Right lobe of liver (tissue), 6 donors: ENCODE data around the gene CAB39. TPM values are rescaled to one million over a fixed set of nuclear protein-coding genes. Genes with fewer than 3 reads are reported as not detected.

Source experiments
- ATAC-seq, 4 donors: fragments of 200-7000 bp; cut with Tn5 transposase; one replicate each; pipeline ENCODE4 v1.9.1; 2020; ENCODE audit warnings: mild to moderate bottlenecking in 4 of 4, moderate library complexity in 4 of 4
- DNase-seq, 3 donors: peaks; one replicate each; pipeline ENCODE4 v3.0.0-alpha.2; 2020
- H3K27ac ChIP-seq, 3 donors: fragments of 200-600 bp; one replicate each; pipeline ENCODE4 v1.8.0; 2022
- H3K27me3 ChIP-seq, 2 donors: fragments of 200-600 bp; one replicate each; pipeline ENCODE4 v1.8.0; 2022
- H3K36me3 ChIP-seq, 4 donors: fragments of 200-600 bp; sonication (generic) in 1 of 4; one replicate each; pipeline versions ENCODE4 v1.5.1 to v1.8.0; 2017 to 2022; ENCODE audit warnings: control low read depth in 1 of 4
- H3K4me1 ChIP-seq, 4 donors: fragments of 200-600 bp; sonication (generic) in 1 of 4; one replicate each; pipeline versions ENCODE4 v1.5.1 to v1.8.0; 2017 to 2022; ENCODE audit warnings: control low read depth in 1 of 4
- H3K4me3 ChIP-seq, 3 donors: fragments of 200-600 bp; one replicate each; pipeline ENCODE4 v1.8.0; 2022
- H3K9me3 ChIP-seq, 4 donors: fragments of 200-600 bp; sonication (generic) in 1 of 4; one replicate each; pipeline versions ENCODE4 v1.5.1 to v1.8.0; 2017 to 2022; ENCODE audit warnings: control low read depth in 1 of 4
- POLR2A ChIP-seq: fragments of 450-650 bp; IDR thresholded peaks from one replicate; pipeline ENCODE4 v1.6.1; 2017; ENCODE audit warnings: antibody characterized with exemption, mild to moderate bottlenecking
- WGBS: methylation state at CpG from one replicate; pipeline ENCODE4 v1.1.6; 2018; ENCODE audit warnings: low coverage, low lambda C conversion rate; ENCODE audit not compliant: insufficient coverage; ENCODE audit errors: missing lambda C conversion rate; 5-methylcytosine and 5-hydroxymethylcytosine counted together
- intact Hi-C, 2 donors: fragments of 100-400 bp; cut with DNase I; formaldehyde crosslinking; loops; one replicate each; pipeline versions ENCODE4 v1.11.2 to v1.14.1; 2022
- total RNA-seq, 6 experiments: library from RNA; depleted of rRNA in 2 of 6; stranded (reverse); fragments of >200 nt in 2 of 6; fragmentation: NEBNext Ultra II Directional in 3 of 6; extraction: Animal tissue kit (Norgen Biotek cat#: 25700) in 3 of 6; gene quantifications; one replicate each; pipeline versions ENCODE4 v1.1.0 to v1.2.4, GENCODE V29; 2016 to 2023
- TF ChIP-seq, protein P1 (sequence below), 4 donors: fragments of 200-600 bp in 3 of 4; fragments of 450-650 bp in 1 of 4; IDR thresholded peaks; one replicate each; pipeline versions ENCODE4 v1.5.1 to v1.8.0; 2016 to 2022; ENCODE audit warnings: antibody characterized with exemption in 4 of 4, mild to moderate bottlenecking in 2 of 4
- donor health status: DM: no; HTN: yes; CAD: no.
- donor health status: DM: no; HTN: no; CAD: no.
- donor health status: DM: no; HTN: no; CAD: no.
- donor health status: DM: no; HTN: yes; CAD: no.
- donor health status: DM: no; HTN: yes; CAD: no.

The CAB39 gene
- total RNA-seq, 6 experiments from 2014 or later: 25.3 to 32.4 (median 27.8) TPM

DNA sequence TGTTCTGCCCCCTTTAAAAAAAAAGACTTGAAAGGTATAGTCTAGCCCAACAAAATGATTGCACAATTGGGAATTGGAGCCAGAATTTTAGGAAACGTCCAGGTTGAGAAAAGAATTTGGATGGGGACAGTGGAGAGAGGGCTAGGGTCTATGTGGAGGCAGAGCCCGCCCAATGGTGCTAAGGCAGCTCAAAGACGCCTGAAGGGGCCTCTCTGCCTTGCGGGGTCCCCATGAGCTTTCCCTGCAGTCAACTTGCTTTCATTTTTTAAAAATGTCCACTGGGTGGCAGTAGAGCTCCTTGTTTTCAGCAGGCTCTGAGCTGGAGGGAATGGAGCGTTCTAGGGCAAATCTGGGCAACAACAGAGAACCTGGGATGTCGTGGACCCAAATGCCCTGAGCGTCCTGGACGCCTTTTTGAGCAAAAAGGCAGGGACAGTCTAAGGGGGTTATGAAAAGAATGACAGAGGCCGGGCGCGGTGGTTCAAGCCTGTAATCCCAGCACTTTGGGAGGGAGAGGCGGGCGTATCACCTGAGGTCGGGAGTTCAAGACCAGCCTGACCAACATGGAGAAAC lies 111.8 kb downstream of the CAB39 start:
- H3K36me3 ChIP-seq: no peaks in the 10 kb centered on the region
- ATAC-seq (peak; percentile 84 to 95 (median 90)), DNase-seq (peak in 2 of 3 donors; percentile 24 to 58)
- intact Hi-C loops: loop anchor here in 1 of 2 donors (10.0 kb wide), 1 partner anchor 160 kb away; no protein-coding TSS in a partner anchor
- 18% methylated on average over 14 of the region's 14 CpGs for WGBS
- H3K27me3 ChIP-seq: no peaks in the 10 kb centered on the region
- H3K4me1 ChIP-seq: peaks cover 0 to 7% (median 0%) of the 10 kb centered on the region in 4 donors
- H3K4me3 ChIP-seq: peak overlapping the region; percentile 30 to 46 (median 42)
- no peak overlapping the region for H3K27ac ChIP-seq
- no peak for TF ChIP-seq POLR2A
- TF ChIP-seq, protein P1, sequence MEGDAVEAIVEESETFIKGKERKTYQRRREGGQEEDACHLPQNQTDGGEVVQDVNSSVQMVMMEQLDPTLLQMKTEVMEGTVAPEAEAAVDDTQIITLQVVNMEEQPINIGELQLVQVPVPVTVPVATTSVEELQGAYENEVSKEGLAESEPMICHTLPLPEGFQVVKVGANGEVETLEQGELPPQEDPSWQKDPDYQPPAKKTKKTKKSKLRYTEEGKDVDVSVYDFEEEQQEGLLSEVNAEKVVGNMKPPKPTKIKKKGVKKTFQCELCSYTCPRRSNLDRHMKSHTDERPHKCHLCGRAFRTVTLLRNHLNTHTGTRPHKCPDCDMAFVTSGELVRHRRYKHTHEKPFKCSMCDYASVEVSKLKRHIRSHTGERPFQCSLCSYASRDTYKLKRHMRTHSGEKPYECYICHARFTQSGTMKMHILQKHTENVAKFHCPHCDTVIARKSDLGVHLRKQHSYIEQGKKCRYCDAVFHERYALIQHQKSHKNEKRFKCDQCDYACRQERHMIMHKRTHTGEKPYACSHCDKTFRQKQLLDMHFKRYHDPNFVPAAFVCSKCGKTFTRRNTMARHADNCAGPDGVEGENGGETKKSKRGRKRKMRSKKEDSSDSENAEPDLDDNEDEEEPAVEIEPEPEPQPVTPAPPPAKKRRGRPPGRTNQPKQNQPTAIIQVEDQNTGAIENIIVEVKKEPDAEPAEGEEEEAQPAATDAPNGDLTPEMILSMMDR (IDR thresholded peaks at IDR 0.05): peak; percentile 71 to 79 (median 74)
- H3K9me3 ChIP-seq: no peaks in the 10 kb centered on the region

DNA sequence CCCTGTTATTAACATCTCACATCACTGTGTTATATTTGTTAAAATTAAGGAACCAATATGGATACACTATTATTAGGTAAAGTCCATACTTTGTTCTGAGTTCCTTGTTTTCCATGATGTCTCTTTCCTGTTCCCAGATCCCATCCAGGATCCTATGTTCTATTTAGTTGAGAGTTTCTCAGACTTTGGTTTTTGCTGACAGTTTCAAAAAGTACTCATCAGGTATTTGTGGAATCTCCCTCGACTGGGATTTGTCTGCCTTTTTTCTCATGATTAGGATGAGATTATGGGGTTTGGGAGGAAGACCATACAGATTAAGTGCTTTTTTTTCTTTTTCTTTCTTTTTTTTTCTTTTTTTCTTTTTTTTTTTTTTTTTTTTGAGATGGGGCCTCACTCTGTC lies 112.7 kb downstream of the CAB39 start:
- Histone ChIP-seq H3K4me3 (no peak overlapping the region), H3K27me3 (no peaks in the 10 kb centered on the region), H3K27ac (no peak overlapping the region), H3K36me3 (no peaks in the 10 kb centered on the region), H3K9me3 (no peaks in the 10 kb centered on the region), H3K4me1 (peaks cover 0 to 7% (median 0%) of the 10 kb centered on the region in 4 donors)
- ATAC-seq: no peak
- TF ChIP-seq, protein P1 (IDR thresholded peaks at IDR 0.05): no peak
- TF ChIP-seq POLR2A: no peak
- WGBS: 6% methylated on average over 1 of the region's 1 CpG
- no peak for DNase-seq
- intact Hi-C loops: loop anchor here in 1 of 2 donors (10.0 kb wide), 1 partner anchor 159 kb away; no protein-coding TSS in a partner anchor

DNA sequence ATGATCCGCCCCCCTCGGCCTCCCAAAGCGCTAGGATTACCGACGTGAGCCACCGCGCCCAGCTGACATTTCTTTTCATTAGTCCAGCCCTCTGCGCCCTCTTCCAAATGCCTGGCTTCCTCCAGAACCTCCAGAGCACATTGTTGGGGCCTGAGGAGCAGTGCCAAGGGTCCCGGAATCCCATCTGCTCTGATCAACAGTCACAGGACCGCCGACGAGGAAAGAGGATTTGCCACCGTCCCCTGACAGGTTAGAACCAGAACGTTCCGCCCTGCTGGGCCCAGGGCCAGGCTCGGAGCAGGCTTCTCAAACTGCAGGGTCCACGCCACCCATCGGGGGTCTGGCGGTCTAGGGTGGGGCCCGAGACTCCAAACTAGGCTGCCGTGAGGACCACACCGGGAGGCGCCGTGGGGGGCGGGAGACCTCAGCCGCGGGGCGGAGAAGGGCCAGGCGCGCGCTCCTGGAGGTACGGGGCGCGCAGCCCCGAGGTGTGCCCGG lies 115.2 kb downstream of the CAB39 start:
- intact Hi-C loops: loop anchor here in 1 of 2 donors (10.0 kb wide), 1 partner anchor 157 kb away; no protein-coding TSS in a partner anchor
- Histone ChIP-seq H3K36me3 (no peaks in the 10 kb centered on the region), H3K9me3 (no peaks in the 10 kb centered on the region), H3K4me3 (no peak overlapping the region), H3K27me3 (no peaks in the 10 kb centered on the region), H3K4me1 (peaks cover 0 to 7% (median 0%) of the 10 kb centered on the region in 4 donors), H3K27ac (no peak overlapping the region)
- DNase-seq (no peak), ATAC-seq (no peak)
- WGBS: 33% methylated on average over 13 of the region's 36 CpGs
- TF ChIP-seq, protein P1 (IDR thresholded peaks at IDR 0.05): no peak
- no peak for TF ChIP-seq POLR2A

DNA sequence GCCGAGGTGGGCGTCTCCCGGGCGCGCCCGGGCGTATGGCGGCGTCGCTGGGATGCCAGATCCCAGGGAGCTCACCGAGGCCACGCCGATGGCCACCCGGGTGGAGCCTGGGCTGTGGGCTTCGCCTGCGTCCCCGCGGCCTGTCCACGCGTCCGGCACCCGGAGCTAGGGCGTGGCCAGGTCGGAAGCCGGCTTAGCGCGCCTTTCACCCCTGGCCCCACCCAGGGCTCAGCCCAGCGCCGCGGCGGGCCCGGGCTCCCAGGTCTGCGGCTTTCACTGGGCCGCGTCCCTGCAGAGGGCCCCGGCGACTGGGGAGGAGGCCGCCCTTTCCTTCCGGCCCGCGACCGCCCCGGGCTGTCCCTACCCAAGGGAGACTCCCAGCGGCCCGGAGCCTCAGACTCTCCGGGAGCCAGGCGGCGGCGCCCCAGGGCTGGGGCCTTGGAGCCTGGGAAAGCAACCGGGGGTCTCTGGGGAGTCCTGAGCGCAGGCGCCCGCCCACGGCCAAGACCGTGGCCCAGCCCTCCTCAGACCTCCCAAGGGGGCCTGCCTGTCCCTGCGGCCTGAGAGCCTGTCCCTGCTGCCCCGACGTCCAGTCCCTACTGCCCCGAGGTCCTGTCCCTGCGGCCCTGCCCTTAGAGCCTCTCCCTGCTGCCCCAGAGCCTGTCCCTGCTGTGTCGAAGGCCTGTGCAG lies 115.8 kb downstream of the CAB39 start:
- no peaks in the 10 kb centered on the region for H3K36me3 ChIP-seq
- peaks cover 0 to 7% (median 0%) of the 10 kb centered on the region in 4 donors for H3K4me1 ChIP-seq
- DNase-seq (no peak), ATAC-seq (peak in 2 of 4 donors; percentile 26)
- 20% methylated on average over 3 of the region's 61 CpGs for WGBS
- no peak for TF ChIP-seq POLR2A
- TF ChIP-seq, protein P1 (IDR thresholded peaks at IDR 0.05): no peak
- intact Hi-C loops: loop anchor here in 1 of 2 donors (10.0 kb wide), 1 partner anchor 156 kb away; no protein-coding TSS in a partner anchor
- no peaks in the 10 kb centered on the region for H3K27me3 ChIP-seq
- no peak overlapping the region for H3K4me3 ChIP-seq
- no peak overlapping the region for H3K27ac ChIP-seq
- H3K9me3 ChIP-seq: no peaks in the 10 kb centered on the region
